Smooth muscle cell (in vitro differentiated cells): ENCODE data around the gene SMYD1. TPM values are rescaled to one million over a fixed set of nuclear protein-coding genes. Genes with fewer than 3 reads are reported as not detected.

Experiments used
- DNase-seq: peaks from one replicate; lab custom pipeline; 2025; ENCODE audit not compliant: unreplicated experiment; lab: John Stamatoyannopoulos, UW
- H2AFZ ChIP-seq: fragments of 200-600 bp; sonication (generic); 2 replicates; pipeline ENCODE4 v1.6.0; 2016; ENCODE audit warnings: antibody characterized with exemption, low read depth, mild to moderate bottlenecking
- H3F3A ChIP-seq: fragments of 200-600 bp; sonication (generic); 2 replicates; pipeline ENCODE4 v1.6.0; 2017; ENCODE audit warnings: antibody characterized with exemption, low read depth
- H3K27ac ChIP-seq: fragments of 200-600 bp; sonication (generic); 2 replicates; pipeline ENCODE4 v1.5.1; 2016; ENCODE audit warnings: low read depth, mild to moderate bottlenecking
- H3K27me3 ChIP-seq: fragments of 200-600 bp; sonication (generic); 2 replicates; pipeline ENCODE4 v1.6.1; 2016; ENCODE audit warnings: low read depth, mild to moderate bottlenecking
- H3K36me3 ChIP-seq: fragments of 200-600 bp; sonication (generic); 2 replicates; pipeline ENCODE4 v1.5.1; 2016; ENCODE audit warnings: low read depth
- H3K4me1 ChIP-seq: fragments of 200-600 bp; sonication (generic); 2 replicates; pipeline ENCODE4 v1.5.1; 2016; ENCODE audit warnings: low read depth
- H3K4me2 ChIP-seq: fragments of 200-600 bp; sonication (generic); 2 replicates; pipeline ENCODE4 v1.6.0; 2016; ENCODE audit warnings: mild to moderate bottlenecking
- H3K4me3 ChIP-seq: fragments of 200-600 bp; sonication (generic); 2 replicates; pipeline ENCODE4 v1.5.1; 2016; ENCODE audit warnings: mild to moderate bottlenecking
- H3K79me2 ChIP-seq: fragments of 200-600 bp; sonication (generic); 2 replicates; pipeline ENCODE4 v1.6.0; 2016; ENCODE audit warnings: low read depth, mild to moderate bottlenecking
- H3K9ac ChIP-seq: fragments of 200-600 bp; sonication (generic); 2 replicates; pipeline ENCODE4 v1.6.0; 2016; ENCODE audit warnings: low read depth
- H3K9me3 ChIP-seq: fragments of 200-600 bp; sonication (generic); replicated peaks from 2 replicates; pipeline ENCODE4 v1.5.1; 2016; ENCODE audit warnings: low read depth
- H4K20me1 ChIP-seq: fragments of 200-600 bp; sonication (generic); 2 replicates; pipeline ENCODE4 v1.6.0; 2016; ENCODE audit warnings: low read depth
- CTCF ChIP-seq: fragments of 200-600 bp; sonication (generic); IDR thresholded peaks from 2 replicates; pipeline ENCODE4 v1.5.1; 2017; ENCODE audit warnings: borderline replicate concordance, mild to moderate bottlenecking, antibody characterized with exemption; ENCODE audit not compliant: insufficient read depth, poor library complexity, severe bottlenecking
- WGBS: methylation state at CpG from one replicate; pipeline ENCODE4 v1.1.7; 2016; ENCODE audit warnings: low lambda C conversion rate; 5-methylcytosine and 5-hydroxymethylcytosine counted together
- polyA plus RNA-seq: library from polyadenylated mRNA; unstranded; fragments of >200 nt; fragmentation: Nextera tagmentation; extraction: Ambion mirVana; gene quantifications from 2 replicates; pipeline ENCODE4 v1.2.1, GENCODE V29; 2016
- total RNA-seq: library from RNA; depleted of rRNA; stranded (reverse); fragments of >200 nt; gene quantifications from 2 replicates; pipeline ENCODE4 v1.2.3, GENCODE V29; 2014

Gene SMYD1
- total and polyA plus RNA-seq, 2 experiments from 2014 or later: not detected

GRCh38 chr2:88070055-88070454, 2.4 kb downstream of the SMYD1 start:
- H3K79me2 ChIP-seq: no peaks in the 10 kb centered on the region
- no peak overlapping the region for H2AFZ ChIP-seq
- H3K27me3 ChIP-seq: no peaks in the 10 kb centered on the region
- no peak overlapping the region for H3K27ac ChIP-seq
- H3K36me3 ChIP-seq: no peaks in the 10 kb centered on the region
- no peaks in the 10 kb centered on the region for H3F3A ChIP-seq
- no peaks in the 10 kb centered on the region for H4K20me1 ChIP-seq
- no peak for TF ChIP-seq CTCF
- H3K4me2 ChIP-seq: no peak overlapping the region
- WGBS: 86% methylated on average over 1 of the region's 1 CpG
- H3K9me3 ChIP-seq: no peaks in the 10 kb centered on the region
- H3K4me1 ChIP-seq: no peaks in the 10 kb centered on the region
- DNase-seq: no peak
- H3K4me3 ChIP-seq: no peak overlapping the region
- no peak overlapping the region for H3K9ac ChIP-seq

GRCh38 chr2:88071365-88071764, 3.7 kb downstream of the SMYD1 start:
- WGBS: 81% methylated on average over 2 of the region's 2 CpGs
- Histone ChIP-seq H3K36me3 (no peaks in the 10 kb centered on the region), H3K4me2 (no peak overlapping the region)

GRCh38 chr2:88074150-88074549, 6.5 kb downstream of the SMYD1 start:
- no peaks in the 10 kb centered on the region for H3K27me3 ChIP-seq
- H3K4me1 ChIP-seq: no peaks in the 10 kb centered on the region
- H3K9me3 ChIP-seq: no peaks in the 10 kb centered on the region
- H3K27ac ChIP-seq: no peak overlapping the region
- H2AFZ ChIP-seq: no peak overlapping the region
- DNase-seq: no peak
- H4K20me1 ChIP-seq: no peaks in the 10 kb centered on the region
- no peaks in the 10 kb centered on the region for H3K79me2 ChIP-seq
- H3K36me3 ChIP-seq: no peaks in the 10 kb centered on the region
- no peaks in the 10 kb centered on the region for H3F3A ChIP-seq
- TF ChIP-seq CTCF: no peak
- no peak overlapping the region for H3K4me2 ChIP-seq
- no peak overlapping the region for H3K9ac ChIP-seq
- no peak overlapping the region for H3K4me3 ChIP-seq

More at GRCh38 chr2:88071365-88071764, 3.7 kb downstream of the SMYD1 start:
- no peaks in the 10 kb centered on the region for H3K9me3 ChIP-seq
- H3F3A ChIP-seq: no peaks in the 10 kb centered on the region
- no peaks in the 10 kb centered on the region for H3K27me3 ChIP-seq
- H3K4me3 ChIP-seq: no peak overlapping the region
- H3K9ac ChIP-seq: no peak overlapping the region
- no peak overlapping the region for H3K27ac ChIP-seq
- H3K4me1 ChIP-seq: no peaks in the 10 kb centered on the region
- no peak overlapping the region for H2AFZ ChIP-seq
- H4K20me1 ChIP-seq: no peaks in the 10 kb centered on the region
- no peak for TF ChIP-seq CTCF
- H3K79me2 ChIP-seq: no peaks in the 10 kb centered on the region
- no peak for DNase-seq

GRCh38 chr2:88074854-88075292, 7.2 kb downstream of the SMYD1 start:
- Histone ChIP-seq H4K20me1 (no peaks in the 10 kb centered on the region), H3K4me1 (no peaks in the 10 kb centered on the region), H2AFZ (no peak overlapping the region), H3K79me2 (no peaks in the 10 kb centered on the region), H3K36me3 (no peaks in the 10 kb centered on the region), H3K4me2 (no peak overlapping the region), H3K9me3 (no peaks in the 10 kb centered on the region), H3K27ac (no peak overlapping the region), H3F3A (no peaks in the 10 kb centered on the region), H3K9ac (no peak overlapping the region), H3K4me3 (no peak overlapping the region), H3K27me3 (no peaks in the 10 kb centered on the region)
- WGBS: 58% methylated on average over 4 of the region's 4 CpGs
- no peak for DNase-seq
- TF ChIP-seq CTCF: no peak
